GM12801 (cell line): ENCODE measurements around the gene CCDC50.

Source experiments
- CTCF ChIP-seq: IDR thresholded peaks from one replicate; pipeline ENCODE4 v1.5.1; 2011; ENCODE audit warnings: control low read depth; ENCODE audit not compliant: insufficient read length; ENCODE audit errors: extremely low read depth

CCDC50 gene

DNA sequence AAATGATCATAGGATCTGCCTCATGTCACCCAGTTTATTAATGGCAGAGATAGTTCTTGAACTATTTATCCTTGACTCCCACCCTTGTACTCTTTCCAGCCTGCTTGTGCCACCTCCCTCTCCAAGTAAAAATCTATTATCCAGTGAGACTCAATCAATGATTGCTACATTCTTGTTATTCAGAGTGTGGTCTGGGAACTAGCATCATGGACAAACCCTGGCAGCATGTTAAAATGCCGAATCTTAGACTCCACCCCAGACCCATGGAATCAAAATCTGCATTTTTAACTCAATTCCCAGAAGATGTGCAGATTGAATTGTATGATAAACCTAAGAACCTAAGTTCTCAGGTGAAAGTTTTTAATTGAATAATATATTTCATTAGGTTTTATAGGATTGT, 97.1 kb downstream of the CCDC50 start:
- no peak for TF ChIP-seq CTCF

DNA sequence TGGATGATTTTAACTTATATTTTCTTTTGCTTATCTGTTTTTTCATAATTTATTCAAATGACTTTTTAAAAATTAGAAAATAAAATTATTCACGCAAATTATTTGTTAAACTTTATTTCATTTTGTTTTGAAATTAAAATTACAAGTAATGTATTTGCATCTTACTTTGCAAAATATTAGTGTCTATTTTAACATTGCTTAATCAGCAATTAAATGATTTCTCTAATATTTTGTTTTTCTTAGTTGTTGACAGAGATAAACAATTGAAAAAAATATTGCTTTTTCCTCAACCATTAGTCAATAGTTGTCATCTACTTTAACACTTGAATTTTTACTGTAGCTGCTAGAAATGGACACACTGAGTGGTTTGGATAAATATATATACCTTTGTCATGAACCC, 99.0 kb downstream of the CCDC50 start:
- TF ChIP-seq CTCF = no peak

DNA sequence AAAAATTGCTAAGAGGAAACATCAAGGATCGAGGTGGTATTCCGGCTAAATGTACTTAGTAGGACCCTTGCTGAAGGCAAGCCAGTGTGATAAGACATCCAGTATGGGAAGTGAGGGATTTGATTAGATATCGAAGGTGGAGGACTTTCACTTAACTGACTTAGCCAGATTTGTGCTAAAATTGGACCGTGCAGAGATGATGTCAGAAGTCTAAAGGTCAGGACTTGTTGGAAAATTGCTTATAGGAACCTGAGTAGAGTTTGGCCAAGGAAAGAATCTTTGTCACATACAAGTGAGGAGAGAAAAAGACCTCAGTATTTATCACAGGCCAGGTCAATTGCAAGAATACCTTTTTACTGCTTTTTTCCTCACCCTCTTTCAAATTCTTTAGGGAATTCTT, 100.9 kb downstream of the CCDC50 start:
- TF ChIP-seq CTCF = no peak

DNA sequence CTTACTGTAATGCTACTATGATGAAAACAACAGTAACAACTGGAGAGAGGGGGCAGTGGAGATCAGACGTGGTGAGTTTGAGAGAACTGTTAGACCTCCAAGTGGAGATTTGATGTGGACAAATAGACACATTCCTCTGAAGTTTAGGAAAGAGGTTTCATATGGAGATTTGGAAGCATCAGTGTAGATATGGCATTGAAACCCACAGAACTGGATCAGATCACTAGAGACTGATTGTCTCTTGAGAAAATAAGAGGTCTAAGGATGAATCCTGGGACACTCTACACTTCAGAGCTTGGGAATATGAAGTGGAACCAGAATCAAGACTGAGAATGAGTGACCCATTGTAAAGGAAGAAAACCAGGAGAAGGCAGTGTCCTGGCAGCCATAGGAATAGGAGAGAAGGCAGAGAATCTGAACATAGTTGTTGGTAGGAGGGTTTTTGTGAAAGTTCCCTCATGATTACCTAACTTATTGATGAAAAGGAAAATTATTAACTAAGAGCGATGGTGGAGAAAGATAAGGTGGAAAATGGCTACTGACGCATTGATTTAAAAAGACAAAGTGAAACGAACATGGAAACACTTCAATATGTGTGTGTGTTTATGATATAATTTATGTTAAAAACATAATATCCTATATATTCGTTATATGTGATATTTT, 102.1 kb downstream of the CCDC50 start:
- TF ChIP-seq CTCF = no peak

DNA sequence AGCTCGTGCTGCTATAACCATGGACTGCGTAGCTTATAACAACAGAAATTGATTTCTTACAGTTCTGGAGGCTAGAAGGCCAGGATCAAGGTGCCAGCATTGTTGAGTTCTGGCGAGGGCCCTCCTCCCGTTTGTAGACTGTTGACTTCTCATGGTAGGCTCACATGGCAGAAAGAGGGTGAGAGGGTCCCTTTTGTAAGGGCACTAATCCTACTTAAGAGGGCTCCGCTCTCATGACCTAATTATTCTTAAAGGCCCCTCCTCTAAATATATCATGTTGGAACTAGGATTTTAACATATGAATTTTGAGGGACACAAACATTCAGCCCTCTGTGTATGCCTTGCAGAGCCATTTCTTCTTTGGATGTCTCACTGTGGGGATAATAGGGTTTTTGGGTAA, 103.0 kb downstream of the CCDC50 start:
- TF ChIP-seq CTCF = no peak

DNA sequence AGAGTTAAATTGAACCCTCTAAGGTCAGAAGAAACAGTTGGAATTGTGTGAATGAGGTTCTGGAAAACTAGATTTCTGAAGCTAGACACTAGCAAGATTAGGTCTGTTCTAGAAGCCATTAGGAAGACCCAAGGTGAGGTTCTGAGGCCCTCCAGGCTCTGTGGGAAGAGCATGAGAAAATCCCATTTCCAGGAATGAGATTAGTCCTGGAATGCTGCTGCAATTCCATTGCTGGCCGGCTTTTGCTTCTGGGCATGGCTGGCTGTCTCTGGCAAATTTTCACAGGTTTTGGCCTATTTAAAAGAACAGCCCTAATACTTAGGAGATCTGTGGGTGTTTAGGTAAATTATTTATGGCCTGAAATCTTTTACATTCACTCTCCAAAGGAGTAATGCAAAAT, 104.8 kb downstream of the CCDC50 start:
- no peak for TF ChIP-seq CTCF

DNA sequence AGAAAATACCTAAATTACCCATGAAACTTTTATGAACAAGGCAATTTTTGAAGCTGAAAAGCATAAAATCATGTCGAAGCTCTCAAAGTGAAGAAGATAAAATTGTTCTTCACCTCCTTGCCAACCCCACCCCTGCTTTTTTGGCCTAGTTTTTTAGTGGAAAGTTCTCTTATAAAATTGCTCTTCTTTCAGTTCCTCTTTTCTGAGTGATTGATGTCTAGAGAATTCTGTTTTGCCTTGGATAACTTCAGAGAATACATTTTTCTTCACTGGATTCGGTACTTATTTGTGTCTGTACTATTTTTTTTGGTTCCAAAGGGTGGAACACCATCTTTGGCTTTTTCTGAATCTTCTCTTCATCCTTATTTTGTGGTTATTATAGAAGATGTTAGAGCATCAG, 106.8 kb downstream of the CCDC50 start:
- TF ChIP-seq CTCF = no peak
